IMR-90 (cell line): ENCODE measurements around the gene TADA1. TPM values are rescaled to one million over a fixed set of nuclear protein-coding genes. Genes with fewer than 3 reads are reported as not detected.

Experiments used
- ATAC-seq: fragments of 200-7000 bp; cut with Tn5 transposase; 2 replicates; pipeline ENCODE4 v1.9.1; 2020; ENCODE audit warnings: low read depth, mild to moderate bottlenecking, moderate library complexity
- BruUV-seq: library from RNA; stranded (reverse); fragments of 400-500 nt; replicated peaks from 2 replicates; lab custom pipeline; 2021; lab: Mats Ljungman, UMichigan
- CTCF ChIA-PET: fragments of 300-600 bp; formaldehyde crosslinking; extraction: SDS; loops from one replicate; lab custom pipeline; 2021; ENCODE audit warnings: antibody characterized with exemption; lab: Yijun Ruan, JAX
- POLR2A ChIA-PET: fragments of 300-600 bp; sonication (Branson Sonifier 250); formaldehyde crosslinking; loops from one replicate; lab custom pipeline; 2022; ENCODE audit warnings: antibody characterized with exemption; ENCODE audit not compliant: unreplicated experiment; lab: Charles Lee
- DNase-seq: peaks from one replicate; pipeline ENCODE4 v3.0.0; 2013
- H2AFZ ChIP-seq: replicated peaks from 2 replicates; pipeline ENCODE3; 2013; ENCODE audit warnings: low read length, mild to moderate bottlenecking; ENCODE audit not compliant: poor library complexity
- H2AK5ac ChIP-seq: 2 replicates; pipeline ENCODE4 v1.6.1; 2013; ENCODE audit warnings: low read depth, low read length, inconsistent platforms
- H2AK9ac ChIP-seq: replicated peaks from 2 replicates; pipeline ENCODE3; 2013; ENCODE audit warnings: mild to moderate bottlenecking, low read depth, low read length, moderate library complexity; ENCODE audit not compliant: poor library complexity
- H2BK120ac ChIP-seq: 2 replicates; pipeline ENCODE4 v1.6.1; 2013; ENCODE audit warnings: low read depth, low read length, inconsistent platforms
- H2BK15ac ChIP-seq: 3 replicates; pipeline ENCODE4 v1.6.1; 2013; ENCODE audit warnings: low read depth, low read length, inconsistent platforms
- H2BK20ac ChIP-seq: 2 replicates; pipeline ENCODE4 v1.6.1; 2013; ENCODE audit warnings: low read depth, mild to moderate bottlenecking, inconsistent platforms, low read length, moderate library complexity
- H2BK5ac ChIP-seq: 2 replicates; pipeline ENCODE4 v1.6.1; 2013; ENCODE audit warnings: mild to moderate bottlenecking, low read depth, low read length, inconsistent platforms; ENCODE audit not compliant: poor library complexity, severe bottlenecking
- H3K14ac ChIP-seq: replicated peaks from 2 replicates; pipeline ENCODE4 v1.6.1; 2013; ENCODE audit warnings: low read depth, low read length, inconsistent platforms
- H3K18ac ChIP-seq: 2 replicates; pipeline ENCODE4 v1.6.1; 2013; ENCODE audit warnings: low read depth, low read length, control low read depth
- H3K23ac ChIP-seq: 2 replicates; pipeline ENCODE4 v1.6.1; 2013; ENCODE audit warnings: low read depth, low read length, inconsistent platforms
- H3K27ac ChIP-seq: 2 replicates; pipeline ENCODE4 v1.5.1; 2013; ENCODE audit warnings: mild to moderate bottlenecking, control low read depth, low read length; ENCODE audit not compliant: insufficient read depth
- H3K27me3 ChIP-seq: 2 replicates; pipeline ENCODE4 v1.6.1; 2013; ENCODE audit warnings: low read length; ENCODE audit not compliant: control insufficient read depth, insufficient read depth
- H3K36me3 ChIP-seq: 2 replicates; pipeline ENCODE4 v1.6.1; 2013; ENCODE audit warnings: low read length, mixed read lengths; ENCODE audit not compliant: control insufficient read depth, insufficient read depth
- H3K4ac ChIP-seq: 2 replicates; pipeline ENCODE4 v1.6.1; 2013; ENCODE audit warnings: low read depth, low read length, inconsistent platforms
- H3K4me1 ChIP-seq: 2 replicates; pipeline ENCODE4 v1.6.1; 2013; ENCODE audit warnings: low read length, mixed read lengths; ENCODE audit not compliant: control insufficient read depth, insufficient read depth
- H3K4me2 ChIP-seq: 2 replicates; pipeline ENCODE4 v1.6.1; 2013; ENCODE audit warnings: low read depth, mild to moderate bottlenecking, control low read depth, low read length, moderate library complexity
- H3K4me3 ChIP-seq: 2 replicates; pipeline ENCODE4 v1.5.1; 2013; ENCODE audit warnings: low read depth, mild to moderate bottlenecking, control low read depth, low read length, moderate library complexity; ENCODE audit not compliant: insufficient read depth
- H3K56ac ChIP-seq: 2 replicates; pipeline ENCODE4 v1.6.1; 2013; ENCODE audit warnings: low read length, inconsistent platforms; ENCODE audit not compliant: insufficient read depth; ENCODE audit errors: extremely low read depth
- H3K79me1 ChIP-seq, 2 experiments: 2 replicates each; pipeline ENCODE4 v1.6.1; 2013; ENCODE audit warnings: low read length in 2 of 2, inconsistent platforms in 1 of 2, low read depth in 1 of 2
- H3K9ac ChIP-seq: 2 replicates; pipeline ENCODE4 v1.6.1; 2013; ENCODE audit warnings: low read depth, low read length, control low read depth
- H3K9me1 ChIP-seq: 2 replicates; pipeline ENCODE4 v1.6.1; 2013; ENCODE audit warnings: low read length, inconsistent platforms; ENCODE audit not compliant: insufficient read depth
- H3K9me3 ChIP-seq: 2 replicates; pipeline ENCODE4 v1.6.1; 2013; ENCODE audit warnings: low read length; ENCODE audit not compliant: control insufficient read depth, insufficient read depth
- H4K20me1 ChIP-seq: 2 replicates; pipeline ENCODE4 v1.6.1; 2013; ENCODE audit warnings: low read length, inconsistent platforms; ENCODE audit not compliant: insufficient read depth
- H4K5ac ChIP-seq: 2 replicates; pipeline ENCODE4 v1.6.1; 2013; ENCODE audit warnings: mild to moderate bottlenecking, low read depth, low read length, control low read depth
- H4K8ac ChIP-seq, 2 experiments: 2 replicates each; pipeline ENCODE4 v1.6.1; 2013; ENCODE audit warnings: low read depth in 2 of 2, low read length in 2 of 2, control low read depth in 1 of 2, inconsistent platforms in 1 of 2
- H4K91ac ChIP-seq: 2 replicates; pipeline ENCODE4 v1.6.1; 2013; ENCODE audit warnings: low read depth, low read length, inconsistent platforms; ENCODE audit not compliant: insufficient read depth
- CEBPB ChIP-seq: IDR thresholded peaks from 2 replicates; pipeline ENCODE4 v1.6.1; 2012; ENCODE audit warnings: low read depth, low read length, improper control_type of control experiment
- CHD1 ChIP-seq: IDR thresholded peaks from 2 replicates; pipeline ENCODE4 v1.6.1; 2012; ENCODE audit warnings: low read depth, low read length, improper control_type of control experiment
- MAFK ChIP-seq: IDR thresholded peaks from 2 replicates; pipeline ENCODE4 v1.6.1; 2012; ENCODE audit warnings: low read depth, low read length, improper control_type of control experiment
- MAZ ChIP-seq: IDR thresholded peaks from 2 replicates; pipeline ENCODE4 v1.6.1; 2012; ENCODE audit warnings: low read depth, mild to moderate bottlenecking, low read length, improper control_type of control experiment, moderate library complexity, borderline replicate concordance
- POLR2A ChIP-seq: IDR thresholded peaks from 2 replicates; pipeline ENCODE4 v1.6.1; 2012; ENCODE audit warnings: mild to moderate bottlenecking, low read depth, low read length
- RCOR1 ChIP-seq: IDR thresholded peaks from 2 replicates; pipeline ENCODE4 v1.6.1; 2012; ENCODE audit warnings: mild to moderate bottlenecking, low read length, improper control_type of control experiment; ENCODE audit not compliant: insufficient replicate concordance
- WGBS, 2 experiments: methylation state at CpG; one replicate each; pipeline versions ENCODE4 v1.1.5 to v1.1.7; 2013; ENCODE audit warnings: missing lambda C conversion rate in 2 of 2; ENCODE audit not compliant: insufficient read length in 1 of 2; ENCODE audit errors: extremely low coverage in 2 of 2; 5-methylcytosine and 5-hydroxymethylcytosine counted together
- dilution Hi-C: fragments of 300-500 bp; cut with HindIII; formaldehyde crosslinking; loops from one replicate; pipeline ENCODE4 v1.14.3; 2018; ENCODE audit warnings: low sequenced_read_pairs; ENCODE audit not compliant: unreplicated experiment
- in situ Hi-C: fragments of 300-500 bp; cut with MboI; formaldehyde crosslinking; loops from 3 replicates; pipeline ENCODE4 v1.14.3; 2019; ENCODE audit warnings: low sequenced_read_pairs, inconsistent platforms, mixed read lengths
- intact Hi-C: fragments of 100-400 bp; cut with micrococcal nuclease; formaldehyde crosslinking; loops from 2 replicates; pipeline ENCODE4 v1.10.0; 2022
- polyA plus RNA-seq, 3 experiments: library from polyadenylated mRNA; depleted of rRNA; stranded (reverse); fragments of >200 nt; gene quantifications; 2 replicates each; pipeline ENCODE4 v1.2.3, GENCODE V29; 2012; ENCODE audit warnings: low replicate concordance in 1 of 3
- total RNA-seq: library from RNA; depleted of rRNA; stranded (reverse); fragments of >200 nt; gene quantifications from 2 replicates; pipeline ENCODE4 v1.2.3, GENCODE V29; 2012

Gene TADA1
- total and polyA plus RNA-seq, 2 of the 4 experiments (the other 2 are of a cell fraction), result 8.2 to 16.8 TPM

- no peak overlapping the region for H3K4me2 ChIP-seq
These were observed 48.9 kb upstream of the TADA1 start for GRCh38 chr1:166924823-166925541.

More at GRCh38 chr1:166924823-166925541, 48.9 kb upstream of the TADA1 start:
- no peaks in the 10 kb centered on the region for H3K36me3 ChIP-seq
- H2BK5ac ChIP-seq, result no peak overlapping the region
- H3K79me1 ChIP-seq, result no peaks in the 10 kb centered on the region
- H2AFZ ChIP-seq, result no peak overlapping the region
- no peak overlapping the region for H3K4ac ChIP-seq
- no peak overlapping the region for H2BK15ac ChIP-seq
- no peak overlapping the region for H2AK5ac ChIP-seq
- H3K23ac ChIP-seq, result no peak overlapping the region
- in situ Hi-C loops, result no loop called here
- H3K4me1 ChIP-seq, result no peaks in the 10 kb centered on the region
- no peak overlapping the region for H2AK9ac ChIP-seq
- H3K18ac ChIP-seq, result no peak overlapping the region
- no peak overlapping the region for H2BK20ac ChIP-seq
- no peak overlapping the region for H3K56ac ChIP-seq
- BruUV-seq, result no TSS peak
- H3K9me1 ChIP-seq, result no peaks in the 10 kb centered on the region
- no peak overlapping the region for H3K9ac ChIP-seq
- H3K9me3 ChIP-seq, result no peaks in the 10 kb centered on the region
- H4K8ac ChIP-seq, result no peak overlapping the region
- H3K27ac ChIP-seq, result no peak overlapping the region
- ATAC-seq (no peak), DNase-seq (no peak)
- ChIA-PET POLR2A (no interaction called here), CTCF (no interaction called here)
- peaks cover 32% of the 10 kb centered on the region for H3K27me3 ChIP-seq
- H3K14ac ChIP-seq, result no peak overlapping the region
- H3K4me3 ChIP-seq, result no peak overlapping the region
- no CpG with 5 or more reads among the region's 3 CpGs for WGBS, 2 experiments
- dilution Hi-C loops, result no loop called here
- intact Hi-C loops, result no loop called here
- H4K91ac ChIP-seq, result no peak overlapping the region
- H4K20me1 ChIP-seq, result no peaks in the 10 kb centered on the region
- H2BK120ac ChIP-seq, result no peak overlapping the region
- no peak overlapping the region for H4K5ac ChIP-seq
- no peak for TF ChIP-seq POLR2A
- no peak for TF ChIP-seq CHD1
- no peak for TF ChIP-seq MAFK
- no peak for TF ChIP-seq RCOR1
- no peak for TF ChIP-seq CEBPB
- no peak for TF ChIP-seq MAZ
